Epithelial cell of proximal tubule (primary cell): Measurements from ENCODE around the gene DET1. TPM values are rescaled to one million over a fixed set of nuclear protein-coding genes. Genes with fewer than 3 reads are reported as not detected.
"Not testable (repeated sequence)": the region's sequence is repeated elsewhere in the genome, so short reads cannot be mapped to it uniquely, and the experiment has no call there.

Source experiments
- DNase-seq: peaks from one replicate; pipeline ENCODE4 v3.0.0-alpha.2; 2011; ENCODE audit warnings: low read depth
- H3K4me3 ChIP-seq: 2 replicates; pipeline ENCODE4 v1.5.1; 2011; ENCODE audit warnings: low read depth, mild to moderate bottlenecking, low read length
- total RNA-seq: library from RNA; depleted of rRNA; stranded (reverse); fragments of >200 nt; gene quantifications from 2 replicates; pipeline ENCODE4 v1.2.3, GENCODE V29; 2015
- TF ChIP-seq, protein P1 (sequence below): conservative IDR thresholded peaks from 2 replicates; pipeline ENCODE4 v1.5.1; 2012; ENCODE audit warnings: low read depth, mild to moderate bottlenecking, low read length

DET1 gene
- total RNA-seq, 1 donor from 2014 or later: 4.3 TPM

DNA sequence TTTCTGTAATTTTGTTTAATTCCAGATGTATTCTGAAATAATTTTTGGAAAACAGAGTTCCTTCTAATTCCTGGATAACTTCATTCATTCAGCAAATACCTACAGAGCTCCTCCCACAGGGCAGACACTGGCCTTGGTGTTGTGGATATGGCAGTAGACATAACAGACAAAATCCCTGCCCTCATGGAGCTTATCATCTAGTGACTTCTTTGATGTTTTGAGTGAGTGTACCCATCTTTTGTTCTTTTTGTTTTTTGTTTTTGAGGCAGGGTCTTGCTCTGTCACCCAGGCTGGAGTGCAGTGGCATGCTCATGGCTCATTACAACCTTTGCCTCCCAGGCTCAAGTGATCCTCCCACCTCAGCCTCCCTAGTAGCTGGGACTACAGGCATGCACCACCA lies 21.1 kb downstream of the DET1 start:
- TF ChIP-seq, protein P1, sequence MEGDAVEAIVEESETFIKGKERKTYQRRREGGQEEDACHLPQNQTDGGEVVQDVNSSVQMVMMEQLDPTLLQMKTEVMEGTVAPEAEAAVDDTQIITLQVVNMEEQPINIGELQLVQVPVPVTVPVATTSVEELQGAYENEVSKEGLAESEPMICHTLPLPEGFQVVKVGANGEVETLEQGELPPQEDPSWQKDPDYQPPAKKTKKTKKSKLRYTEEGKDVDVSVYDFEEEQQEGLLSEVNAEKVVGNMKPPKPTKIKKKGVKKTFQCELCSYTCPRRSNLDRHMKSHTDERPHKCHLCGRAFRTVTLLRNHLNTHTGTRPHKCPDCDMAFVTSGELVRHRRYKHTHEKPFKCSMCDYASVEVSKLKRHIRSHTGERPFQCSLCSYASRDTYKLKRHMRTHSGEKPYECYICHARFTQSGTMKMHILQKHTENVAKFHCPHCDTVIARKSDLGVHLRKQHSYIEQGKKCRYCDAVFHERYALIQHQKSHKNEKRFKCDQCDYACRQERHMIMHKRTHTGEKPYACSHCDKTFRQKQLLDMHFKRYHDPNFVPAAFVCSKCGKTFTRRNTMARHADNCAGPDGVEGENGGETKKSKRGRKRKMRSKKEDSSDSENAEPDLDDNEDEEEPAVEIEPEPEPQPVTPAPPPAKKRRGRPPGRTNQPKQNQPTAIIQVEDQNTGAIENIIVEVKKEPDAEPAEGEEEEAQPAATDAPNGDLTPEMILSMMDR: no peak
- DNase-seq: no peak
- no peak overlapping the region for H3K4me3 ChIP-seq

DNA sequence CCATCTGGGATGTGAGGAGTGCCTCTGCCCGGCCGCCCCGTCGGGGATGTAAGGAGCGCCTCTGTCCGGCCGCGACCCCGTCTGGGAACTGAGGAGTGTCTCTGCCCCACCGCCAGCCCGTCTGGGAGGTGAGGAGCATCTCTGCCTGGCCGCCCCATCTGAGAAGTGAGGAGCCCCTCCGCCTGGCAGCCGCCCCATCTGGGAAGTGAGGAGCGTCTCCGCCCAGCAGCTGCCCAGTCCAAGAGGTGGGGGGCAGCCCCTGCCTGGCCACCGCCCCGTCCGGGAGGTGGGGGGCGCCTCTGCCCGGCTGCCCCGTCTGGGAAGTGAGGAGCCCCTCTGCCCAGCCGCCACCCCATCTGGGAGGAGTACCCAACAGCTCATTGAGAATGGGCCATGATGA lies 22.4 kb downstream of the DET1 start:
- not testable (repeated sequence) for DNase-seq, H3K4me3 ChIP-seq

DNA sequence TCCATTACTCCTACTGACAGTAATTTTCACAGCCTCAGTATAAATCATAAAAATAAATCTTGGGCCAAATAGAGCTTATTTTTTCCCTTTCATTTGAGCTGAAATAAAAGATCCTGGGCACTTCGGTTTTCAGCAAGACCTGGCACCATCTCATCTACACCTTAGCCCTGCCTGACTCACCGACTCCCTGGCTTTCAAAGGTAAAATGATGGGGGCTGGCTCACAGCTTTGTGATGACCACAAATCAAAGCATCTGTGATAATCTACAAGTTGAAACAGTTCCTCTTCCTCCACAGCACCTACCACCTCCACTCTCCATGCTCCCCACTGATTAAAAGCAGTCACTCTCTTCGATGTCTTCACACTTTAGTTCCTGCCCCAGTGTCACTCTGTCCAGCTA lies 27.6 kb downstream of the DET1 start:
- no peak overlapping the region for H3K4me3 ChIP-seq
- DNase-seq: no peak
- TF ChIP-seq, protein P1: no peak

DNA sequence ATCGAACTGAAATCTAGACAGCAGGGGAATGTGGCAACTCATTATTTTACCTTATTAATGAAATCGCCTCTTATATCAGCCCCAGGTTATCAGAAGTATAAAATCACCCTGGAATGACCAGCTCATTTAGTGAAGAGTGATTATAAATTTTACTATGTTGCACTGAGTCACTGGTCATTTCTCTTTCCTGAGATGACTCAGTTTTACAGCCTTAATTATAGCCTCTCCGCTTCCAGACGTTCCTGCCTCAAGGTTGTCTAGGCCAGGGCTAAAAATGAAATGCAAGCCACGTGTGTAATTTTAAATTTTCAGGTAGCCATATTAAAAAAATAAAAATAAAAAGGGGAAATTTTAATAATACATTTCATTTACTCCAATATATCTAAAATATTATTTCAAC lies 33.3 kb downstream of the DET1 start:
- DNase-seq: no peak
- no peak overlapping the region for H3K4me3 ChIP-seq
- TF ChIP-seq, protein P1: no peak

DNA sequence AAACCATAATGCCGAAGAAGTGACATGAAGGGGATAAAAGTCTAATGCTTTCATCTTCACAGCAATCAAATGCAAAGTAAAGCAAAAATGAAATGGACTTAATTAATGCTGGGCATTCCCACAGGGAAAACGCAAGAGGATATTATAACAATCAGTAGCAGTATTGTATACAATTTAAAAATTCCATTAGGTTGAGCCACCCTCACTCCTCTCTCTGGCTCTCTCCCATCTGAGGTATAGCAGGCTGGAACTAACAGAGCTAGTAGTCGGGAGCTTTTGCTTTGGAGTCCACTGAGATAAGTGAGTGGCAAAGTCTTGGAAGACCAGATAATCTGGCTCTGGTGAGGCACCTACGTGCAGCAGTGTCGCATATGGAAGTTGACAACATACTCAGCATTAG lies 33.9 kb downstream of the DET1 start:
- no peak for DNase-seq
- TF ChIP-seq, protein P1: no peak
- no peak overlapping the region for H3K4me3 ChIP-seq

DNA sequence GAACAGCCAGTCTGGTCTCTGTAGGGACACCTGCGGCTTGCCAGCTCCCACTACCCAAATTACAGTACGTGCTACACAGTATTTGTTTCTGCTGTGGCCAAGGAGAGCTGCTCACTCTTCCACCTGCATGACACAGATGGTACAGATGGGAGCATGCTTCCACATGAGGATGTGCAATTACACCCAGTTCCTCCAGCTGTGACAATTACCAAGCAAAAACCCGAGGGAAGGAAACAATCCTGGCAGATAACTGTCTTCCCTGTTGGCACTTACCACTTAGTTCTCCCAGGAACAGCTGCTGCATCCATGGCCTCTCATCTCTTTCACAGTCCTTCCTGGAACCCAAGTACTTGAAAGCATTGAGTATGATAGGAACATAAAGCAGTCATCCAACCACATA lies 34.4 kb downstream of the DET1 start:
- TF ChIP-seq, protein P1: no peak
- DNase-seq: no peak
- no peak overlapping the region for H3K4me3 ChIP-seq

DNA sequence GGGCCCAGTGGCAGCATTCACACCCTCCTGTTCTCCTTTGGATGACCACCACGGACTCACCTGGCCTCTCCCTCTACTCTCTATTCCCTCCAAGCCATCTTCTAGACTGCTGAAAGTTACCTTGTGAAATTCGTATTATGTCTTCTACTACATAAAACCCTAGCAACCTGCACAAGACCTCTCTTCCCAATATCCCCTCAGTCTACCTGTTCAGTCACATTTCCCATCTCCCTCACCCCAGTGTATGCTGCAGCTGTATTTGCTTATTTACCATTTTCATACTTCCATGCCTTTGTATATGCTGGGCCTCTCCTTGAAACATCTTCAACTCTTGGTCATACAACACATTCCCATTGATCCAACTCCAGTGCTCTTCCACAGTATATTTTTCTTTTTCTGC lies 35.3 kb downstream of the DET1 start:
- DNase-seq: no peak
- H3K4me3 ChIP-seq: no peak overlapping the region
- TF ChIP-seq, protein P1: no peak

DNA sequence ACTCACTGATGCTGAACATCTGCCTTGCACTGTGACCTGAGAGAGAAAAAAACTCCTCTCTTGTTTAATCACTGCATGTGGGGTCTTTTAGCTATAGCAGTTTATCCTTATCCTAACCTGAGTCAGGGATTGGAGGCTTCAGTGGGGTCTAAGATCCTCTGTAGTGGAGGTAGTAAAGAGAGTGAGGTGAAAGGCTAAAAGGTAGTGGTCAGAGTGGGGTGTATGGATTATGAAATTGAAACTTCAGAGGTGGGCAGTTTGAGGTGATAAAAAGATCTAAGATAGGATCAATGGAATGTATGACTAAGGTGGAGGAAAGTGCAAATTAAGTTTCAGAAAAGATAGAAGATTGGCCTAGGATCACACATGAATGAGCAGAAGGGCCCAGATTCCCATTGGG lies 36.5 kb downstream of the DET1 start:
- TF ChIP-seq, protein P1: no peak
- no peak for DNase-seq
- H3K4me3 ChIP-seq: no peak overlapping the region
